RCC 7860 (cell line): ENCODE measurements around the gene MRPS9.

ENCODE experiments used
- DNase-seq: peaks from one replicate; pipeline ENCODE4 v3.0.0-alpha.2; 2015; ENCODE audit warnings: low spot score
- FAIRE-seq: peaks from 2 replicates; lab custom pipeline; 2012; peaks lifted over from hg19 to GRCh38; lab: Jason Lieb, UNC

Gene MRPS9

DNA sequence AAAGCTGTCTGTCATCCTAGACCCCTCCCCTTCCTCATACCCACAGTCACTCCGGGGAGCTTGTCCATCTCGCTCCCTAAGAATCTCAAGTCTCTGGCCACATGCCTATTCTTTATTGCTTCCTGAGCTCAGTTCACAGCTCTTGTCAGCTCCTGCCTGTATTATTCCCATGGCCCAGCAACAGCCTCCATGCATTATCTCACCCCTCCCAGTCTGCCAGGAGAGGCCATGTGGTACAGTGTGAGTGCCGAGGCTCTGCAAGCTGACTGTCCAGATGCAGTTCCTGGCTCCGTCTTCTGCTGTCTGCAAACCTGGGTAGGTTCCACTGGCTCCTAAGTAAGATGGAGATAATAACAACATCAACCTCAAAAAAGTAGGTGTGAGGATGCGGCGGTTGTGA is 79.7 kb downstream of the MRPS9 start:
- DNase-seq = no peak
- FAIRE-seq = no peak

DNA sequence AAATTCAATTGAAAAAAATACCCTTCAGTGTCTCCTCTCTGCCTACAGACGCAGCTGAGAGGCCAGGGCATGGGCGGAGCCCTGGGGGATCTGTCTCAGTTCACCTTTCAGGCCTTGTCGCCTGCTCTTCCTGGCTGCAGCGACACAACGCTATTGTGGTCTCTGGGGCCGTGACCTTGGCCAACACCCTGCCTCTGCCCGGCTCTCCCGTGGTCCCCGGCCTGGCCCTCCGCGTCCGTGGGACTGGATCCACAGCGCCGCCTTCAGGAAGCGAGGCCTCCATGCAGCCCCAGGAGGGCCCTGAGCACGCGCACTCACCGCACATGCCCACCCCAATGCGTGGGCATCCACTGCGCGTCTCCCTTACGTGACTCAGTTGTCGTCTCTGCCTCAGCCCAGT is 81.1 kb downstream of the MRPS9 start:
- FAIRE-seq (no peak), DNase-seq (no peak)

DNA sequence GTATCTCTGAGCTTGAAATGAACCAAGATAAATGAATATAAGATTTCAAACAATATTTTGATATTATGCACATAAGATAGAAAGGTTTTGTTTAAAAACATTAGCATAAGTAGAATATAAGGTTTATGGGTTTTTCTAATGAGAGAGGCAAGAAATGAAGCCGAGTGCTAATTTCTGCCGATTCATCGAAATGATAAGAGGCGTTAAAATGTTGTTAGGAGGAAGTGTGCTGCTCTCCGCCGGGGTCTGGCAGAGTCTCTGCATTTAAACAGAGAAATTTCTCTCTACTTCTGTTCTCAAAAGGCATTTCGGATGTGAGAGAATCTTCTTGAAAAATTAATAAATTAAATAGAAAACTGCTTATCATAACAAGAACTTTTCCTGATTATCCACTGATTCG is 83.6 kb downstream of the MRPS9 start:
- no peak for DNase-seq
- FAIRE-seq = no peak

DNA sequence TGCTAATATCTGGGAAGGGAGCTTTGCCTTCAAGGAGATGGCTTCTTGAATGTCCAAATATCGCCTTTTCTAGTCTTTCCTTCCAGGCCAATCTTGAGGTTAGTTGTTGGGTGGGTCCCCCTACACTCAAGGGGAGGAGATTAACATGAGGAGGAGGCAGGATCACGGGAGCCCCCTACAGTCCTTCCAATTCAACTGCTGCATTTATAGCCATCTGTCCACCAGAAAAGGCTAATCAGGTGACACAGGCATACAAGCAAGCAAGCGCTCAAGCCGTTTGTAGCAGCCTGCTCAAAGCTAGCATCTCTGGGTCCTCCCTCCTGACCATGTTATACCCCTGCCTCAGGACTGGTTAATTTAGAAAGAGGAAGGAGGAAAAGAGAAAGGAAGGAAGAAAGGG is 87.6 kb downstream of the MRPS9 start:
- no peak for FAIRE-seq
- no peak for DNase-seq

DNA sequence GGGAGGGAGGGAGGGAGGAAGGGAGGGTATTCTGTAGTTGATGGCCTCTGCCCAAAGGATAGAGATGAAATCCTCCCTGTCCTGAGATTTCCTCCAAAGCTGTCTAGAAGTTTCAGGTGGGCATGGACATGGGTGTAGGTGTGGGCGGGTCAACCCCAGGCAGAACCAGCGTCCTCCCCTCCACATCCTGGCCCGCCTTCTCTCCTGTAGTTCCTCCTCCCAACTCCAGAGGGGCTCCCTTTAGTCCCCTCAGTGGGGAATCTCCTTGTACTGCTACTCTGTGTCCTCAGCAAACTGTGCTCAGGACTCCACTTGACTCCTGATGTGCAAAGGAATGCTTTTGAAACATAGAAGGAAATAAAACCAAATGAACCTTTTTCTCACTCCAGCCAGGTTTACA is 88.1 kb downstream of the MRPS9 start:
- FAIRE-seq (no peak), DNase-seq (no peak)

DNA sequence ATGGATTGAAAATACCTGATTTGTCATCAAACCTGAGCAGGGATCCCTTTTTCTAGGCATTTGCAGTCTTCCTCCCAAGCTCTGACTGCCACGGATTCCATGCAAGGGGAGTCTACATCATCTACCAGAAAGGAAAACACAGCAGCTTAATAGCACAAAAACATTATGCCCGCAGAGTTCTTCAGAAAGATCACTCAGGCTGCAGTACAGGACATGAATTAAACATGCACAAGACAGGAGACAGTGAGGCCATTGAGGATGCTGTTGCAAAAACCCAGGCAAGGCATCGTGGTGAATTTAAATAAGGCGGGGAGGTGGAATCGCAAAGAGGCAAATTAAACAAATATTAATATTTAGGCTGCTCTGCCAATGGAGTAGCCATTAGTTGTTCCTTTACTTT is 88.5 kb downstream of the MRPS9 start:
- no peak for DNase-seq
- no peak for FAIRE-seq

DNA sequence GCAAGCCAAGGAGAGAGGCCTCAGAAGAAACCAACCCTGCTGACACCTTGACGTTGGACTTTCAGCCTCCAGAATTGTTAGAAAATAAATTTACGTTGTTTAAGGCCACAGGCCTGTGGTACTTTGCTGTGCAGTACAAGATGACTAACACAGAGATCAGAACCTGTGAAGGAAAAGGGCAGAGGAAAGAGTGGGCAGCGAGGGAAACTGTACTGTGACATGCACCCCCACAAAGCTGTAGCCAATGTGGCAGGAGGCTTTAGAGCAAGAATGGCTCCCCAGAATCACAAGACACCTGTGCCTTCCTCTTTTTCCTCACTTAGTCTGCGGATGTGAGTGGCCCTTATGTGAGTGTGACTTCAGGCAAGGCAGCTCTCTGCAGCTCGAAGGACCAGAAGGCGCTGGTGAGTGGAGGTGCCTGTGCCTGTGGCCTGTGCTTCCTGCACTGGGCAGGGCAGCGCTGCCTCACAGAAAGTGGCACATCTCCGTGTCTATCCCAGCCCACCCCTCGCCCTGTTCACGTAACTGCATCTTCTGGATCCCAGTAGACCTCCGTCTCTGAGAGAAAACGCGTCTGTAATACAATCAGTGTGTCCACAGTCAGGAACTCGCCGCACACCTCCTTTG is 89.5 kb downstream of the MRPS9 start:
- FAIRE-seq = no peak
- no peak for DNase-seq

DNA sequence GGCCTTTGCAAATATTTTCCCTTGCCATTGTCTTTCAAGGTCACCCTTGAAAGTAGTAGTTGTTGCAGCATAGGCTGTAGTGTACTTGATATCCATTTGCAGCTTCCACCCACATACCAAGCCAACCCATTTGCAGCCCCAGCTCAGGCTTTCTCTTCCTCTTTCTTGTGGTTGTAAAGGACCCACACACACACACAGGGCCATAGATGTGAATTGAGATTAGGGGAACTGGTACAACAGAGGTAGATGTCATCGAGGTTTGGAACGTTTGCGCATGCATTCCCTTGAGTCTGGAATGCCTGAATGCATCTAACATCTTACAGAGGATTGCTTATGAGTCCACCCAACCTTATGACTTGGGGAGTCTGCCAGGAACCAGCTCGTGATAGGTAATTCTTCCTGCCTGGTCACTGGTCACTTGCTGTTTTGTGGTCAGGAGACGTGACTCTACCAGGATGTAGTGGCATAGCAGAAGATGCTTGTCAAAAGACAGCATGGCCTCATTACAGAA is 91.9 kb downstream of the MRPS9 start:
- FAIRE-seq (no peak), DNase-seq (no peak)

DNA sequence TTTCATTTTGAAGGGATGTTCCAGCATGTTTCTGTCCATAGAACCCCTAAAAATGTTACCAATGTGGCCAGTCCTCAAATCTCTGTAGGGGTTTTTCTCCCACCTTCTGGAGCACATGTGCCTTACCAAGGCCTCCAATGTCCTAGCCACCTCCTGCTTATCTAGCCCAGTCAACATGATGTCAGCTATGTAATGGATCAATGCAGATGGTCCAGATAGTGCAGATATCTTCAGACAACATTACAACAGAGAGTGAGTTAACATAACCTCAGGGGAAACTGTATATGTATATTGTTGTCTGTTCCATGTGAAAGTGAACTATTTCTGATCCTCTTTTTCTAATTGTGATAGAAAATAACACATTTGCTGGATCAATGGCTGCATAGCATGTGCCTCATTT is 92.7 kb downstream of the MRPS9 start:
- FAIRE-seq (no peak), DNase-seq (no peak)

DNA sequence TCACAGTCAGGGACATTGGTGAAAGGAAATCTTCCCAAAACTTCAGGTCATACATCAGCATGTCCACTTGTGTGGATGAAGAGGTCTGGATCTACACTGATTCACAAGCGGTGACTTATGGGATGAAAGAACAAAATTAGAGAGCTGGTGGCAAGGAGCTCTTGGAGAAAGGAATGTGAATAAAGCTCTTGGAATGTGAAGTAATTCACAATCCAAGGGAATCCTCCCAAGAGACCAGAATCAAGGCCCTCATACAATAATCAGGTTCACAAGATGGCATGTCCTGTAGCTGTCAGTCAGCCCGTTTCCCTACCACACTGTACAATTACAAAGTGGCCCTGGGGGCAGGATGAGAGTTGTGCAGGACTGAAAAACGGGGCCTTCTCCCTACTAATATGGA is 96.2 kb downstream of the MRPS9 start:
- FAIRE-seq (no peak), DNase-seq (no peak)

DNA sequence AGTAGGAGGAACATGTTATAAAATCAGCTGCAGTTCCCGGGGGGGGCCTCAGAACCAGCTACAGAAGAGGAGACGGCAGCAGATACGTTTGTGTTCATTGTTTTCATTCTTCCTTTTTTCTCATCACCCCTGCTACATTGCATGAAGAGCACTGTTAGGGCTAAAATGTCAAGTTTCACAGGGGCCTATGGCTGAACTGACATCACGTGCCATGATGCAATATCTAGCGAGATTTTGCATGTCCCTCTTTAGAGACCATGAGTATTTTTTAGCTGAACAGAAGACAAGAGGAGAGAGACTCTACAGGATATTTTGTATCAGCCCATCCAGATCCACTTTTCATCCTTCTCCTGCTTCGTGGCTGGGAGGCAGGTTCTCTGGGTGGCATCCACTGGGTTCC is 97.6 kb downstream of the MRPS9 start:
- DNase-seq (no peak), FAIRE-seq (no peak)

DNA sequence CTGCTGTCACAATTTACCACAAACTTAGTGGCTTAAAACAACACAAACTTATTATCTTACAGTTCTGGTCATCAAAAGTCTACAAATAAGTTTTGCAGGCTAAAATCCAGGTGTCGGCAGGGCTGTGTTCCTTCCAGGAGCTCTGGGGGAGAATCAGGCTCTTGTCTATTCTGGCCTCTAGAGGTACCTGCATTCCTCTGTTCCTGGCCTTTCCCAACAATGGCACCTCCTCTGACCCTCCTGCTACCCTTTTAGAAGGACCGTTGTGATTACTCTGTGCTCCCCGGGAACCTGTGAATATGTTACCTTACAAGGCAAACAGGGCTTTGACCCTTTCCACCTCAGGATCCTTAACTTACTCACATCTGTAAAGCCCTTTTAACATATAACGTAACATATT is 98.5 kb downstream of the MRPS9 start:
- FAIRE-seq = no peak

DNA sequence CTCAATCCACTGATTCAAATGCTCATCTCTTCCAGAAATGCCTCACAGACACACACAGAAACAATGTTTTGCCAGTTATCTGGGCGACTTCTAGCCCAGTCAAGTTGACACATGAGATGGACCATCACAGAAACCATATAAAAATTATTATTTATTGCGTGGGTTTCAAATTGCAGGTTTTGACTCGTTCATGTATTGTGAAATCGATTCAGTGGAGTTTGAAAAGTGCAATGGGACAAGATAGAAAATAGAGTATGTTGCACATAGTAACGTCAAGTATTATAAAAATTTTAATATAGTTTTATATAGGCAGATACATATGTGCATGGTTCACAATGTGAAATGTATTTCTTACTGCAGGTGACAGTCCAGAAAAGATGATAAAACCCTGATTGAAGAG is 100.8 kb downstream of the MRPS9 start:
- DNase-seq = no peak
- no peak for FAIRE-seq

More for the DNA sequence above, 98.5 kb downstream of the MRPS9 start:
- DNase-seq = no peak

DNA sequence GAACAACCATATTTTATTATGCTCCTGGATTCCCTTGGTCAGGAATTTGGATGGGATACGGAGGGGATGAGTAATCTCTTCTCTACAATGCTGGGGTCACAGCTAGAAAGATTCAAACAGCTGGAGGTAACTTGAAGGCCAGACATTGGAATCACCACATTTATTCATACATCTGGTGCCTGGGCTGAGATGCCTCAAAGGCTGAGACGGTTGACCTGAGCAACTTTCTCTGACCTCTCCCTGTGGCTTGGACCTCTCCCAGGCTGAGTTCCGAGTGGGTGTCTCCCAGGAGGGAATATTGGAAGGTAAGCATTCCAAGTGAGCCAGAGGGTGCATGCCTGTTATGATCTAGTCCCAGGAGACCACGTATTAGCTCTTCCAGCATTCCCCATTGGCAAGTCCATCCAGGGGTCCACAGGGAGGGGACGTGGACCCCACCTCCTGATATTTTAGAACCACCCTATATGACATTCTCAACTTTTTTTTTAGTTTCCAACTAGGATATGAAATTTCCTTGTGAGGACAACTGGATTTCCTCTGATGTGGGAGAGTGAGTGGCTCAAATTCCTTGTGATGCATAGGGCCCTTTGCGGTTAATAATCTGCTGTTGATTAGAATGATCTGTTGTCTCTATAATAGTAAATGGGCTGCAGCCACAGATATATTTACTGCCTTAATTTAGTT is 101.8 kb downstream of the MRPS9 start:
- no peak for FAIRE-seq
- DNase-seq = no peak

DNA sequence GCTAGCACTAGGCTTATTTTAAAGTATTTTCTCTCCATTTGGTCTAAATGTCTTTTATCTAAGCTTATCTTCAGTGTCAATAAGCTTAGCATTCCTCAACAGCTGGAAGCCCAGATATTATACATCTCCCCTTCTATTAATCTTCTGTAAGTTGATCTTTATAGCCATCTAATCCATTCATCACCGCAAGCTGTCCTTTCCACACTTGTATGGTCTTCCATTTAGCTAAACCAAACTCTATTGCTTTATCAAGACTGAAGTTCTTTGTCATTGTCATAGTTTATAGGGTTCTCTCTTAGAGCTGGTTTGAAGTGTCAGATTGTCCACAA is 102.3 kb downstream of the MRPS9 start:
- no peak for FAIRE-seq
- DNase-seq = no peak

DNA sequence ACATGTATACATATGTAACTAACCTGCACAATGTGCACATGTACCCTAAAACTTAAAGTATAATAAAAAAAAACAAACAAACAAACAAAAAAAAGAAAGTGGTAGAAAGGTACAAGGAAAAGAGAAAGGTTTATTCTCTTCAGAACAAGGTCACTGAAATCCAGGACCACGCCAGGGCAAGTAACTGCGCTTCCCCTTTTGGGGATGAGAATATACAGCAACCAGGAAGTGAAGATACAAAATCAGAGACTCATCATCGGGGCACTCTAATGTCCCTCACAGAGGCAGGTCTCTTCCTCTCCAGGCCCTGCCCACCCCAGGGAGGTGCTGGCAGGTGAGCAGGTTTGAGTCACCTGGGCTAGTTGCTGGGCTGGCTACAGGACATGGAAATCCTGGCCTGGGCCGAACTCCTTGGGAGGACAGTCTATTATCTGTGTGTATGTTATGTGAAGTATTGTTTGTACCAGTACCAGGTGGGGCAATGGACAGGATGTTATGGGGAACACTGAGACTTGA is 103.3 kb downstream of the MRPS9 start:
- FAIRE-seq = no peak
- no peak for DNase-seq

DNA sequence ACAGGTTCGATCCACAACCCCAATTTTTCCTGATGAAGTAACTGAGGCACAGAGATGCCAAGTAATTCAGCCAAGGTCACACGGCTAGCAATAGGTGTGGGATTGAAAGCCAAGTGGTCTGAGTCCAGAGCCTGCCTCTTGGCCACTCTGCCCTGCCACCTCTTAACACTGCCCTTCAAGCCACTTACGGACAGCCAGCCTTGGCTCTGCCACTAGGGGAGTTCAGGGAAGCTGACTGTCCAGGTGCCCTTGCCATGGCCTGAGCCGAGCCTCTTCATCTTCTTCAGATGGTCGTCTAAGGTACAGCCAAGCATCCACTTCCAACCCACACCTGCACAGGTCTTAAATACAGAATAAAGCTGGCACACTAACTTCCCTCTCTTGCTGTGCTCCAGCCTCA is 104.4 kb downstream of the MRPS9 start:
- DNase-seq = no peak
- FAIRE-seq = no peak

DNA sequence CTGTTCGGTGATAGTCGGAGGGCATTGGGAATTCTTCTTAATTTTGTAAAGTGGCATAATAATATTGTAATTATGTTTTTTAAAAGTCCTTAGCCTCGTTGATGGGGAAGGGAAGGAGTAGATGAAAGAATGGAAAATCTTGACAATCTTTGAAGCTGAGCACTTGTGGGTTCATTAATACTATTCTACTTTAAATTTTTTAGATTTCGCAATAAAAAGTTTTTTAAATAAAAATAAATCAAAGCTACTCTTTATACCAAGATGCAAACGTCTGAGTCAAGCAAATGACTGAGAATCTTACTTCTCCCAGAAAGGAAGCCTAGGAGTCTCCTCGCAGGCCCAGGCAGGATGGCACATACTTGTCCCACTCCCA is 105.2 kb downstream of the MRPS9 start:
- no peak for FAIRE-seq
- DNase-seq = no peak

DNA sequence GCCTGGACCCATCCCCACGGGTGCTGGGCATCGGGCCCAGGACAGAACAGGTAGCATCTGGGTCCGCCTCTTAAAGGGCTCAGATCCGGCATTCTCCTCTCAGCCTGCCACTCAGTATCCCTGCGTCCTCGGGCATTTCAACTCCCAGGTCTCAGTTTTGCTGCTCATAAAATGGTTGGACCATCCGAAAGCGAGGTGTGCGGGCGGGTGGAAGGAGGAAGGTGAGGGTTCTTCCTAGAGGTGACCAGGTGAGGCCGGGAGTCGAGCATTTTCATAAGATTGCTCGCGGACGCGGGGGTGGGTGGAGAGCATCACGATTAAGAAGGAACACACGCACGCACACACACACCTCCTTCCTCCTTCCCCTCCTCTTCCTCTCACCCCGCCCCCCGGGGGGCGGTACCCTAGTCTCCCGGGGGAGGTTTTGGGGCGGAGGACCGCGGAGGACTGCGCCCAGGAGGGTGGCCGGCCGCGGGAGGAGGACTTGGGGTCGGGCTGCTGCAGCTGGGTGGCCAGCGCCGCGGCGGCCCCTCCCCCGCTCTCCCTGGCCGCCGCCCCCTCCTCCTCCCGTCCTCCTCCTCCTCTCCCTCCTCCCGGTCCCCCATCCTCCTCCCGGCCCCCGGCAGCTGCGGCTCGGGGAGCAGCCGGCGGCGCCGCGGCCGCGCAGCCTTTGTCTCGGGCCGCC is 105.7 kb downstream of the MRPS9 start:
- DNase-seq (no peak), FAIRE-seq (no peak)

DNA sequence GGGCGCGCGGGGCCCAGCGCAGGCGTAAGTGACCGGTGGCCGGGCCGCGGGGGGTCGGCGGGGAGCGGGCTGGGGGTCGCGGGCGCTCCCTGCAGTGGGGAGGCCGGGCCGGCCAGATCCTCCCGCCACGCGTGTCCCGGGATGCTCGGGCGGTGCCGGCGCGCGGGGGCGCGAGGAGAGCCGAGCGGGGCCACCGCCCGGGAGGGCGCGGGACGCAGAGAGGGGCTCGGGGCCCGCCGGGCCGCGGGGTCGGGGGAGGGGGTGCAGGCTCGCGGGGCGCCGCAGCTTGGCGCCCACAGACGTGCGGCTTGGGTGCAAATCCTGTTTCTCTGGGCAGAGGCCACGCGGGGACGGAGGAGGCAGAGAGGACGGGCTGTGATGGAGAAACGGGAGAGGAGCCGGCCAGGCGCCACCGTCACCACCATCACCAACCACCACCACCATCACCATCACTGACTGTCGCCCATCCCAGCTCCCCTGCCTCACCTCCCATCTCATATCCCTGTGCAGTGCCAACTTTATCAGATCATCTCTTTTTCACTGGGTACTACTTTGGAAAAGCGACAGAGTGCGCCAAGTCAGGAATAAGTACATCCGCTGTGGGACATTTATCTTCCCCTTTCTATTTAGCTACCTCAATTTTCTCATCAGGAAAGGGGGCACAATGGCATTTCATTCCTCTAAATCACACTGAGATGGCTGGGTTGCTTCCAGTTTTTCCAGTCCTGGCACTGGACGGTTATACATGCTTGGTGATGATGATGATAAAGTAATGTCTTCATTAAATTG is 106.5 kb downstream of the MRPS9 start:
- FAIRE-seq = no peak
- DNase-seq = no peak

DNA sequence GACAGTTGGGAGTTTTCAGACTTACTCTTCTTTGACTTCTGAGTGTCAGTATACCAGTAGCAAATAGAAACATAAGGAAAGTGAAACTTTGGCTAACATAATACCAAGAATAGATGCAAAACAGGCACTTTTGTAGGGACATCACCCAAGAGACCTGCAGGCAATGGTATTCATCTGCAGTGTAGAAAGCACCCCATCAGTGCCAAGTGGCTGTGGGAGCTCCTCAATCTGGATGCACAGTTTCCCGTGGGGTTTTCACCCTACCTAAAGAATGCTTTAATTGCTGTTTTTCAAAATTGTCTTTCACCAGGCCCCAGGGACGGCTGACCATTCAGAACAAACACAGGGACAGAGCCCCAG is 107.1 kb downstream of the MRPS9 start:
- DNase-seq = no peak
- no peak for FAIRE-seq

DNA sequence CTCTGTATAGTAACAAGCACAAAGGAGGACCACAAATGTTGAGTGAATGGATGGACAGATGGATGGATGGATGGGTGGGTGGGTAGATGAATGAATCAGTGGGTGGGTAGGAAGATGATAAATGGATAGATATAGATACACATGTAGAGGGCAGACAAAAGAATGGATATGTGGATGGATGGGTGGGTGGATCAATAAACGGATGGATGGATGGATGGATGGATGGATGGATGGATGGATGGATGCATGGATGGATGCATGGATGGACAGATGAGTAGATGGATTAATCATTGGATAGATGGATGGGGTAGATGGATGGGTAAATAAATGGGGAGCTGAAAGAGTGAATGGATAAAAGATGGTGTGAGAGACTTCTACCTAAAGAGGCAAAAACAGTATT is 111.4 kb downstream of the MRPS9 start:
- FAIRE-seq = no peak
- no peak for DNase-seq
